ENCODE data around the gene SPACA4.

SPACA4 gene

DNA sequence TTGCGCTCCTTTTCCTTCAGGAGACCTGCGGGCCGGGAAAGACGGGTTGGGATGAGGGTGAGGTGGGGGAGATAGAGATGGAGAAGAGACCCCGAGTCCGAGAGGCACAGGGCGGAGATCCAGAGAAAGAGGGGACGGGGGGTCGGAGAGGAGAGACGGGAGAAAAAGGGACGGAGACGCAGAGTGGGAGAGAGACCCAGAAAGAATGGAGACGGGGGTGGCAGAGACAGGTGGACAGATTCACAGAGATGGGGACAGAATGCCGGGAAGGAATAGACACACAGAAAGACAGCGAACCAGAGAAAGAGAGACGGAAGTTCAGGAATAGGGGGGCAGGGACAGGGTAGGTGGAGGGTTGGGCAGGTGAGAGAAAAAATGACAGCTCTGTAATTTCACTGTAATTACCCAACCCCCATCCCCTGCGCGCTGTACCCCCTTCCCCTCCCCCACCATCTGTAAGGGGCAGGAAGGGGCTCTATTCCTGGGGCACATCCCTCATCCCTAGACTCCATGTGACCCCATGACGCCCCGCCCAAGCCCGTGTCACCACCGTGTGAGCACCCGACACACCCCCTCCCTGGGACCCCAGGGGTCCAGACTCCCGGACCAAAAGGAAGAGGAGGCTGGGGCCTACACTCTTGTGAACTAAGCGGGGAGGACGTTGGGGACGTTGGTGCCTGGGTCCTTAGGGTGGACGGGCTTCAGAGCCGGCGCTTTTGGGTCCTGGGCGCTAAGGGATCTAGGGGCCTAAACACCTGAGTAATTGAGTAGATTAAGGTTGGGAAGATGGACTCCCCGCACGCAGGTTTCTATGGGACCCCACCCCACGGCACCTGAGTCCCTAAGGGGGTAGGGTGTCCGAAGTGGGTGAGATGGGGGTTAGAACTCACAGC lies 29.7 kb downstream of the SPACA4 start:
- DNase-seq, result peak; percentile 19

DNA sequence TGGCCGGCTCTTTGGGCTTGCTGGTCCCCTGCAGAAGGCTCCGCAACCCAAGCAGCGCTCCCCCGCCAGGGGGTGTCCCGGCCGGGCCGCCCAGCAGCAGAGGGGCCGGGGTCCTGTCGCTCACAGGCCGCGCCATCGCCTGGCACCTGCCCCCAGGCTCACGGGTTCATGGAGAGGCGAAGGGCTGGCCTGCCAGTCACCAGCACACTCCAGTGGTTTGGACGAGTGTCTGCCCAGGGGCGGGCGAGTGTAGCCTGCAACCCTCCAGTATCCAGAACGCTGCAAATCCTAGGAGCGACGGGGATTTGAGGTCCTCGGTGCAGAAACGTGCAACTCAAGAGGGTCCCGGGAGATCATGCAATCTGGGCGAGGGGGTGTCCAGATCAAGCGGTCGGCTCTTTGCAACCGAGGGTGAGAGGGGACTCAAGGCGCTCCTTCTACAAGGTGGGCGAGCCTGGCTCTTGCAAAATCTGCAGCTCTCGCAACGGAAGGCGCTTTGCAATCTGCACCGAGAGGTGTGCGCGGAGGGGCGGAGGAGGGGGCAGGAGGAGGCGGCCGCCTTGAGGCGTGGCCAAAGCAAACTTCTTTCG lies 30.4 kb downstream of the SPACA4 start, which contains the start of gene DBP:
Gene DBP, minus strand, starts transcription at position 521 of the 590 bp plus-strand sequence. Its CDS starts 385 bp downstream, at position 136.
- no peak for DNase-seq

DNA sequence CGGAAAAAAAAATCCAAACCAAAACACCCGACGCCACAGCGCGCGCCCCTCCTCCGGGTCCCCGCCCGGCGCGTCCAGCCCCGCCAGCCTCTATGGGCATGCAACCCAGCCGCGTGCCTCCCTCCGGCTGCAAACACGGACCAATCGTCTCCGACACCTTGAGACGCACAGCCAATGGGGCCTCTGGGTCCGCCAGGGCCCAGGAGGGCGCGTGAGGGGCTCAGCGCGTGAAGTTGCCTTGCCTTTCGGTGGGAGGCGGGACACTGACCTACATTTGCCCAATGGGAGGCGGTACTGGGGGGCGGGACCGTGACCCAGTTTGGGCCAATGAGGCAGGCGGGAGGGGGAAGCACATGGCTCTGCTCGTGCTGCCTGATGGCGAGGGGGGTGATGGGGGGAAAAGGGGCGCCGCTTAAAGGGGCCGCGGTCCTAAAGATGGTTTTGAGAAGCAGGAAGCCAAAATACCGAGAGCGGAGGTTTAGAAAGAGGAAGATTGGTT lies 31.0 kb downstream of the SPACA4 start:
- DNase-seq, result peak; percentile 100

DNA sequence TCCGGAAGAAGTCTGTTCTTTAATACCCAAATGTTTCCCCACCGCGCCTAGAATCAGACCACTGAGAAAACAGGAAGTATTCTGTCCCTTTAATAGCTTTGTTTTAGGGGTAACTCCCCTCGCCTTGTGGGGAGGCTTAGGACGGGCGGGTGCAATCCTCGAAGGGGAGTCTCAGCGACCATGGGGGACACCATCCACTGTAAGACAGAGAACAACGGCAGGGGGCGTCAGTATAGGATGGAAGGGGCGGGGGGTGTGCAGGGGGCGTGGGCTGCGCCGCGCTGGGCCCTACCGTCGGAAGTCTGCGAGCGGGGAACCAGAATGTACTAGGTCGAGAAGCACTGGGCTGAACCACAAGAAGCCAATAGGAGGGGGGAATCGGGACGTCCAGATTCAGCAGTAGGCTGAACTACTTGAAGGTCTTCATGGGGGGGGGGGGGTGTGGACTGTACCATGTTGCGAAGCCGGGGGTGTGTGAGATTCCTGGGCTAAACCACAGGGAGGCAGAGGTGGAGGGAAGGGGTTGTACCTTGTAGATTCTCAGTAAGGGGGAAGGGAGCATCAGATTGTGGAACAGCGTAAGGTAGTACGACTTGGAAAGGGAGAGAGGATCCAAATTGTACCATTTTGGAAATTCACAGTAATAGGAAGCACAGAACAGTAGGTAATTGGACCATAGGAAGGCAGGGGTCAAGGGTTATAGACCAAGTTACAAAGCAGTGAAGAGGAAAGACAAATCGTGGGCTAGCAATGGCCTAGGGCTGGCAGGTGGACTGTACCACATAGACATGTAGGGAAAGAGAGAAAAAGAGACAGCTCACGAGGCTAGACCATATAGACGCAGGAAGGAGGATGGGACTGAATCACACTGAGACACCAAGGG lies 31.6 kb downstream of the SPACA4 start:
- peak; percentile 92 for DNase-seq

DNA sequence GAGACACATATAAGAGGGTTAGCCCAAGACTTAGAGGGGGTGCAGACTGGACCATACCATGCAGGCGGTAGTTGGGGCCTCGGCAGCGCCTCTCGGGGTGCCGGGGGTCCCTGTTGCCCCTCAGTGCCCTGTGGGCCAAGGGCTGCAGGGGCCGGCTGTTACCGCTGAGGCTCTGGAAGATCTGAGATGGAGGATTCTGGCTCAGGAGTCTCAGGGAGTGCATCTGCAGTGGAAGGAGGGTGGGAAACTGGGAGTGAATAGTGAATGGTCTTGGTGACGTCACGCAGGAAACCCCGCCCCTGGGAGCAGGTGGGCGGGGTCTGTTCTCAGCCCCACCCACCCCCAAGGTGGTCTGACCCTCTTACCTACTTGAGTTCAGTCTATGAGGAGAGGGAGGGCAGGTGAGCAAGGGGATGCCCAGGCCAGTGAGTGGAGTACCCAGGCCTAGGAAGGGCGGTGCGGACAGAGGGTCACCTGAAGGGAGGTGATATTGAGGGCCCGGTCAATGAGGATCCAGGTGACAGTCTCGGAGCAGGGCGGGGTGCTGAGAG lies 32.4 kb downstream of the SPACA4 start:
- DNase-seq, result no peak

DNA sequence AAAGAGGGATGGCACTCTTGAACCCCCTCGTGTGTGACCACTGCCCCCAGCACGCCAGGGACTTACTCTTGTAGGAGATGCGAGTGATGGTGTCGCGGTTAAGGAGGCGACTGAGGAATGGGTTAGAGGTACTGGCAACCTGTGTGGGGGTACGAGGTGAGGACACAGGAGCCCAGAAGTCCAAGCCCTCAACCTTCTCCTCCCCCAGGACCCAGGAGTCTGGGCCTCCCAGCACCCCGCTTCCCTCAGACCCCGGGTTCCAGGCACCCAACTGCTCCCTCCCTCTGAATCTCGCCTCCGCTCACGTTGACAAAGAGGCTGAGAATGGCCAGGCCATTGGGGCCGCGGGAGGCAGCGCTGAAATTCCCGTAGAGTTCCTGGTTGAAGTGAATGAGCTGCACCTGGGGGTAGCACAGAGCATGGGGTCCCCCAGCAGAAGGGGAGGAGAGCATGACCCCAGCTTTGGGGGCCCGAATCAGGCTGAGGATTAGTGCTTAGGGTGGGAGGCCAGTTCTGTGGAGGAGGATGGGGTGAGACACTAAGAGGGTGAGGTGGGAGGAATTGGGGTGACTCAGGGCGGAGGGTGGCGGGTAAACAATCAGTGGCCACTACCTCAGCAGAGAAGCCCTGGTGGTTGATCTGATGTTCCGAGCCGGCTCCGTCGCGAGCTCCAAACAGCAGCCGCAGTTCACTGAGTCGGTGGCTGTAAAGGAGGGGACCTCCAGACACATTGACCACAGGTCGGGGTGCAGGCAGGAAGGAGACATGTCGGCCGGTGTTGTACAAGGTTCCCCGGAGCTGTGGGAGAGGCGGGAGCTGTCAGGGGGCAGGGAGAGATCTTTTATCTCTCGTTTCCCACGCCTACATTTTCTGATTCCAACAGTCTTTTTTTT lies 33.2 kb downstream of the SPACA4 start:
- DNase-seq, result no peak

DNA sequence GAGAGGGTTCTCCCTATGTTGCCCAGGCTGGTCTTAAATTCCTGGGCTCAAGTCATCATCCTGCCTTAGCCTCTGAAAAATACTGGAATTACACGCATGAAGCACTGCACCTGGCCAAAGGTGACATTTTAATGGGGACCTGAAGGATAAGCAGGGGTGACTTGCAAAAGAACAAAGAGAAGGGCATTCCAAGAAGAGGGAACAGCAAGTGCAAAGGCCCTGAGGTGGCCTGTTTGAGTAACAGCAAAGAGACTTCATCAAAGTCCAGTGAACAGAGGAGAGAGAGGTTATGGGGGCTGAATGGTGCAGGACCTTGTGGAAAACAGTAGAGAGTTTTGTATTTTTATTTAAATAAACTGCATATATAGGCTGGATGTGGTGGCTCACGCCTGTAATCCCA lies 35.3 kb downstream of the SPACA4 start:
- DNase-seq, result no peak

DNA sequence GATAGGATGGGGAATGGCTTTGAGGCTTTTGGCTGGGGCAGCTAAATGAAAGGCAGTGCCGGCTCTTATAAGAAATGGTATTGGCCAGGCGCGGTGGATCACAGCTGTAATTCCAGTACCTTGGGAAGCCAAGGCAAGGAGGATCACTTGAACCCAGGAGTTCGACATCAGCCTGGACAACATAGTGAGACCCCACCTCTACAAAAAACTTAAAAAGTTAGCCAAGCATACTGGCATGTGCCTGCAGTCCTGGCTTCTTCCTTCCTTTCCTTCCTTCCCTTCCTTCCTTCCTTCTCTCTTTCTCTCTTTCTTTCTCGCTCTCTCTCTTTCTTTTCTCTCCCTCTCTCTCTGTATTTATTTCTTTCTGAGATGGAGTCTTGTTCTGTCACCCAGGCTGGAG lies 36.3 kb downstream of the SPACA4 start:
- no peak for DNase-seq

DNA sequence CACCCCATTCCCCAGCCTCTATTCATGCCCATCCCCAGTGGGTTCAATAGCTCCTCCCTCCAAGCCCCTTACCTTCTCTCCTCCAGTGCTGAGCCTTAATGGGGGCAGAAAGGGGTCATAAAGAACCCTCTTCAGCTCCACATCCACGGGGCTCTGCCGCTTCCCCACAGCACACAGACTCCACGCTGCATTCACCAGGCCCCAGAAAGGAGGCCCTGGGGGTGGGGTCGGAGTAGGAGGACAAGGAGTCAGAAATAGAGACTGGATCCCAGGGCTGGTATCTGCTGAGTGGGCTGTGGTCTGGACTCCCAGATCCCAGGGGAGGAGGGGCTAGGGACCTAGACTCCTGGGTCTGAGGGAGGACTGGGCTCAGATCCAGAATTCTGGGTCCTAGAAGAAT lies 37.8 kb downstream of the SPACA4 start:
- no peak for DNase-seq

DNA sequence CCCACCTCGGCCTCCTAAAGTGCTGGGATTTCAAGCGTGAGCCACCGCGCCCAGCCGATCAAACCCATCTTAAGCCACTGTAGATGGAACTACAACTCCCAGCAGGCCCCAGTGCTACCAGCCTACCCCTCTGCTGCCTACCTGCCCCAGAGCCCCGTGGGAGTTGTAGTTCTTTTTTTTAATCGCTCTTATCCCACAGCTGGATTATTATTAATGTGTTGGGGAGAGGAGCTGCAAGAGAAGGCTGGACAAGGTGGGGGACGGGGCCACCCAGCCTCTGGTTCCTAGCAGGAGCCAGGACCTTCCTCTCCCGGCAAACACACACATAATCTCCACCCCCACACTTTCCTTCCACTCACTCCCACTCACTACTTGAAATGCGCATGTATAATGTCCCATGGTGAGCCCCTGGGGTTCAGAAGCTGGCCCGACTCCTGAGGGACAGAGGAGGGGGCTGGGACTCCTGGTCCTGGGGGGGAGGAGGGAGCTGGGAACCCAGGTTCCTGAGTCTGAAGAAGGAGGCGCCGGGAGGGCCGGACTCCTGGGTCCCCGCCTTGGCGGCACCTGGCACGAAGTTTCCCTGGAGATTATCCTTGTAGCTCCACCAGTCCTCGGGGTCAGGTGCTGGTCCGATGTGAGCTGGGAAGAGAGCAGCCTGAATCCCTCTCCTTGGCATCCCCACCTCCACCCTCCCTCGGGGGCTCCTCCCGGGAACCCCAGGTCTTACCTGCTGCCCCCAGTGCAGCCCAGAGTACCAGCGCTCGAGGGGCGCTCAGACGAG lies 38.5 kb downstream of the SPACA4 start:
- peak; percentile 73 for DNase-seq

DNA sequence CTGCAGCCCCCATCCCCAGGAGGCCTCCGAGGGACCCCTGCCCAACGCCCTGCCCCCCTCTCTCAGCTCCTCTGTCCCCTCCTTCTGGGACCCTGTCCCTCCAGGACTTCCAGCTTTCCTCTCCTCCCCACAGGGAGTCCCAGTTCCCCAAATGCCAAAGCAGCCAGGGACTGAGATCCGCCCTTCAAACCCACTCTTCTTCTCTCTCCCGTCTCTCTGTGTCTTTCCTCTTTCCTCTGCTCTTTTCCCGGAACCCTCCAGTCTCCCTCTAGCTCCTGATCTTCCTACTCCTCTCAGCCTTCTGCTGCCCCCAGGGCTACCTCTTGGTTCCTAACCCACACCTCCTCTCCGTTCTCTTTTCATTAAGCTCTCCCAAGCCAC lies 39.1 kb downstream of the SPACA4 start:
- no peak for DNase-seq

DNA sequence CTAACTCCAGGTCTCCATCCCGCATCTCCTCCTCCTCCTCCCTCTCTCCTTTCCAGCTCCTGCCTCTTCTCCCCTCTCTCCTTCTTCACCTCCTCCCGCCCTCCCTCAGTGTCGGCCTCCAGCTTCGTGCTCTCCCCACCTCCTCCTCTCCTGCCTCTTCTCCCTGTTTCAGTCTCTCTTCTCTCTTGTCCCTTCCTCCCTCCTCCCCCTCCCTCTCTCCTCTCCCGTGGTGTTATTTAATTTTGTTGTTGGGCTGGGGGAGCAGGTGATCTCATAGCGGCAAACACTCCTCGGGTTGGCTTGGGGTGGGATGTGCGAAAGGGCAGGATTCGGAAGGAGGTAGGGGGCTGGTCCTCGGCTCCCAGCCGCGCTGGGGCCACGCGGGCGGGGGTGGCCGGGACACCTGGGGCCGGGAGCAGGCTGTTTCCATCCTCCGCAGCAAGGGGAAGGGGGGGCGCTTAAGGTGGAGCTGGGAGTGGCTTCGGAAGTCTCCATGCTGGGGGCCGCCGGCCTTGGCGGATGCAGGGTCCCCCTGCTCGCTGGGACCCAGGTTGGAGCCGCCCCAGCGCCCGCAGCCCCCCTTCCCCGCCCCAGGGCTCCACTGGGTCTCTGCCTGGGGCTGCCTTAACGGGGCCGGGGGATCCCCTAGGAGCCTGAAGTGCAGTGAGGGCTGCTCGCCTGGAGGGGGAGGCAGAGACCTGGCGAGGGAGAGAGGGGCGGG lies 39.6 kb downstream of the SPACA4 start, which contains the start of gene CA11:
Gene CA11, minus strand, starts transcription at position 187 of the 721 bp plus-strand sequence. CDS start 555 bp downstream, outside the sequence.
- DNase-seq, result peak; percentile 91

DNA sequence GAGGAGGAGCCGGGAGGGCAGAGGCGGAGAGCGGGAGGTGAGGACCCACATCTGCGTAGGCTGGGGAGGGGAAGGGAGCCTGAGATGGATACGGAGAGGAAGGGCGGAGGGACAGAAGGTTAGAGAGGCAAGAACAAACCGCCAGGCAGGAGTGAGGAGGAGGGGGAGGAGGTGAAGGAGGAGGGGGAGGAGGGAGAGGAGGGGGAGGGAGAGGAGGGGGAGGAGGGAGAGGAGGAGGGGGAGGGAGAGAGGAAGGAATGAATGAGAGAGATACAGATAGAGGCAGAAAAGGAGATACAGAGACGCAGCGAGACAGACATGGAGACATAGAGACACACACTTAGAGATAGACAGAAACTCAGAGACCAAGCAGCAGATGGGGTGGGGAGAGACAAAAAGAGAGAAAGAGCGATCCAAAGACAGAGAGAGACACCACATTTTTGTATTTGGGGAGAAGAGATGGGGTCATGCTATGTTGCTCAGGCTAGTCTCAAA lies 40.2 kb downstream of the SPACA4 start:
- DNase-seq, result no peak

DNA sequence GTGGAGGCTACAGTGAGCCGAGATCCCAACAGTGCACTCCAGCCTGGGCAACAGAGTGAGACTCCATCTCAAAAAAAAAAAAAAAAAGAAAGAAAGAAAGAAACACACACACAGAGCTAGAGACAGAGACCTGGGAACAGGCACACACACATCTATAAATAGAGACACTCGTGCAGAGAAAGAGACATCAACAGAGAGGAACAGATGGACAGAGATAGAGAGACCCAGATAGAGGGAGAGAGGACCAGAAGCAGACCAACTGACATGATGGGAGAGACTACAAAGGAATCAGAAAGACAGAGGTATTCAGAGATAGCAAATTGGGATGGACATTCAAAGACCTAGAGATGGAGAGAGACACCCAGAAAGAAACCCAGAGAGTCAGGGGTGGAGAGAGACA lies 41.6 kb downstream of the SPACA4 start:
- no peak for DNase-seq

DNA sequence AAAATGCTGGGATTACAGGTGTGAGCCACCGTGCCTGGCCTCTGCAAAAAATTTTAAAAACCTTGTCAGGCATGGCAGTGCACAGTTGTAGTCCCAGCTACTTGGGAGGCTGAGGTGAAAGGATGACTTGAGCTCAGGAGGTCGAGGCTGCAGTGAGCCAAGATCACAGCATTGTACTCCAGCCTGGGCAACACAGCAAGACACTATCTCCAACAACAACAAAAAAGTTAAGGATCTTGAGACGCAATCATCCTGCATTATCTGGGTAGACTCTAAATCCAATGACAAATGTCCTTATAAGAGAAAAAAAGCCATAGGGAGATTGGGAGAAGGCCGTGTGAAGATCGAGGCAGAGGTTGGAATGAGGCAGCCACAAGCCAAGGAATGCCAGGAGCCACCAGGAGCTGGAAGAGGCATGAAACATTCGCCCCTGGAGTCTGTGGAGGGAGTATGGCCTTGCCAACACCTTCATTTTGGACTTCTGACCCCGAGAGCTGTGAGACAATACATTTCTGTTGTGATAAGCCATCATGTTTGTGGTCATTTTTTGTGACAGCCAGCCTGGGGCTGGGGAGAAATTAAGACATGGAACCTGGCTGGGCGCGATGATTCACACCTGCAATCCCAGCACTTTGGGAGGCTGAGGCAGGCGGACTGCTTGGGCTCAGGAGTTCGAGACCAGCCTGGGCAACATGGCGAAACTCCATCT lies 44.6 kb downstream of the SPACA4 start:
- DNase-seq, result no peak

DNA sequence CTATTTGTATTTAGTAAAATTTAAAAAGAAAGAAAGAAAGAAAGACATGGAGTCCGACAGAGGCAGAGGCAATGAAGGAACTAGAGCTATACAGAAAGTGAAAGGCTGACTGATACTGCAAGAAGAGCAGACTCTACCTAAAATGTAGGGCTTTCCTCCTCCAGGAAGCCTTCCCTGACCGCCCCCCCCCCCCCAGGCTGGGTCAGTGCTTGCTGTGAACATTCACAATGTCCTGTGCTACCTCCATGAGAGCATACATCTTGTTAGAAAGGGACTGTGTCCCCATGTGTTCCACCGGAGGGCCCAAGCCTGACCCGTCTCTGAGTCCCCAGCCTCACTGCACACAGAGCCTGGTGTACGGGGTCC lies 45.1 kb downstream of the SPACA4 start:
- no peak for DNase-seq

DNA sequence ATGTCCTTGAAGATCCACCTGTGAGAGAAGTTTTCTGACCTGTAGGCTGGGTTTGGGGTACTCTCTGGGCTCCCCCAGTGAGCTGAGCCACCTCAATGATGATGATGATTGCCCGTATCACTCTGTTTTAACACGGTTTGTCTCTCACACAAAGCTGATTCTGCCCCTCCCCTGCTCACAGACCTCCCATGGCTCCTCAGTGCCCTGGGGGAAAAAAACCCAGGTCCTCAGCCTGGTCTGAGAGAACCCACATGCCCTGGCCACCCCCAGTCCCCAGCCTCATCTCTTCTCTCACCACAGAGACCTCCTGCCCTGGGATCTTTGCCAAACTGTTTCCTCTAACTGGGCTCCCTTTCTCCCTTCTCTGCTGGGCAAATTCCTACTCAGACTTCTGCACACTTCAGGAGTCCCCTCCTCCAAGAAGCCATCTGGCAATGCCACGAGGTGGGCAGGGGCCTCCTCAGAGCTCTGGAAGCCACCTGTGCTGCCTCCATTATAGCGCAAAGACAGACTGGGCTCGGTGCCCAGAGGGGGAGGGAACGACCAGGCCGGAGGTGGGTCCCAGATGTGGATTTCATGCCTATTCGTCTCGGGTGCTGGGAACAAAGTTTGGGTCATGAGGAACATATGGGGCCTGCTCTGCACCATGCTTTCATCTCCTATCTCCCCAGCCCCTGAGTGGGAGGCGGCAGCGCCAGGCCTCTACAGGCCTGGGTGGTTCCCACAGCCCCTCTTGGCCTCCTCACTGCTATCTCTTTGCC lies 47.9 kb downstream of the SPACA4 start:
- DNase-seq, result no peak

DNA sequence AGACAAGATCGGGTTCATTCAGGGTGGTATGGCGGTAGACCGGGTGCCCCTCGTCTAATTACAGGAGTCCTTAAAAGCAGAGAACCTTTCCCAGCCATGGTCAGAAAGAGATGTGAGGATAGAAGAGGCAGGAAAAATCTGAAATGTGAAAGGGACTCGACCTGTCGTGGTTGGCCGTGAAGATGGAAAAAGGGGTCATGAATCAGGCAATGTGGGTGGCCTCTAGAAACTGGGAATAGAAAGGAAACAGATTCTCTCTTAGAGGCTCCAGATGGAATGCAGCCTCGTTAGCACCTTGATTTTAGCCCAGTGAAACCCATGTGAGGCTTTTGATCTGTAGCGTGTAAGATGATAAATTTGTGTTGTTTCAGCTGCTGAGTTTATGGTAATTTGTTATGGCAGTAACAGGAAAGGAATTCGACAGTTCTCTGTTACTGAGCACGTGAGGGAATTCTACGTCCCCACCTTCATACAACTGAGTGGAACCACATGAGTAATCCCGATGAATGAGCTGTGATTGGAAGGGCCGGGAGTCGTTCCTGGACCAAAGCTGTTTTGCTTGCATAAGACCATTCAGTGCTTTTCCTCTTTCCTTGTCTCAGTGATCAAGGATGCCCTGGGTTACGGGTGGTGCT lies 50.4 kb downstream of the SPACA4 start:
- DNase-seq, result no peak

Data from central memory CD4-positive, alpha-beta T cell (primary cell).